ENCODE results near the gene CLEC20A. TPM values are rescaled to one million over a fixed set of nuclear protein-coding genes. Genes with fewer than 3 reads are reported as not detected.

The CLEC20A gene
- total RNA-seq: not detected

GRCh38 chr1:178496410-178497135 lies at the start of gene CLEC20A:
Gene CLEC20A (minus strand): TSS chr1:178496964. CDS start chr1:178496939, 25 bp downstream.
- Mint-ChIP-seq H3K9me3 (no peaks in the 10 kb centered on the region), H3K27me3 (no peaks in the 10 kb centered on the region), H3K4me1 (no peaks in the 10 kb centered on the region), H3K27ac (no peak within 1 kb of the TSS), H3K4me3 (no peak within 1 kb of the TSS), H3K36me3 (ENCODE audit: low read depth) (no peaks in the 10 kb centered on the region)
- DNase-seq: no peak
- ChIA-PET POLR2A (no interaction called here), CTCF (interaction anchor here (1.6 kb wide), 1 partner anchor 197 kb away, joined by 3 read pairs; no protein-coding TSS in a partner anchor)

- H3K4me3 Mint-ChIP-seq: no peak overlapping the region
- ChIA-PET POLR2A (no interaction called here), CTCF (interaction anchor here (0.8 to 1.5 kb wide), 2 partner anchors 11 to 249 kb away, joined by 3 to 4 read pairs; no protein-coding TSS in a partner anchor)
- H3K9me3 Mint-ChIP-seq: no peaks in the 10 kb centered on the region
- peaks cover 16% of the 10 kb centered on the region for H3K4me1 Mint-ChIP-seq
- no peaks in the 10 kb centered on the region for H3K27me3 Mint-ChIP-seq
- DNase-seq: no peak
- H3K36me3 Mint-ChIP-seq (ENCODE audit: low read depth): no peaks in the 10 kb centered on the region
- no peak overlapping the region for H3K27ac Mint-ChIP-seq
Measured at GRCh38 chr1:178544531-178544930, 47.8 kb upstream of the CLEC20A start.

- POLR2A ChIA-PET: no interaction called here
- peak overlapping the region; percentile 86 for H3K4me3 Mint-ChIP-seq
- no peaks in the 10 kb centered on the region for H3K36me3 Mint-ChIP-seq (ENCODE audit: low read depth)
- CTCF ChIA-PET: interaction anchor here (1.1 to 3.4 kb wide), 7 partner anchors 10 to 460 kb away, joined by 3 to 19 read pairs (median 4); no protein-coding TSS in a partner anchor
- H3K27me3 Mint-ChIP-seq: no peaks in the 10 kb centered on the region
- H3K4me1 Mint-ChIP-seq: peaks cover 16% of the 10 kb centered on the region
- H3K9me3 Mint-ChIP-seq: no peaks in the 10 kb centered on the region
- no peak for DNase-seq
- H3K27ac Mint-ChIP-seq: no peak overlapping the region
Measured at GRCh38 chr1:178543290-178543607, 46.5 kb upstream of the CLEC20A start.

GRCh38 chr1:178542554-178543289 lies 46.0 kb upstream of the CLEC20A start:
- ChIA-PET POLR2A (no interaction called here), CTCF (interaction anchor here (1.0 to 3.4 kb wide), 15 partner anchors 10 to 537 kb away, joined by 3 to 19 read pairs (median 4); no protein-coding TSS in a partner anchor)
- Mint-ChIP-seq H3K27me3 (no peaks in the 10 kb centered on the region), H3K27ac (peak overlapping the region; percentile 81), H3K36me3 (ENCODE audit: low read depth) (no peaks in the 10 kb centered on the region), H3K9me3 (no peaks in the 10 kb centered on the region), H3K4me1 (peaks cover 16% of the 10 kb centered on the region), H3K4me3 (peak overlapping the region; percentile 86)
- DNase-seq: peak; percentile 87

GRCh38 chr1:178541829-178542553 lies 45.2 kb upstream of the CLEC20A start:
- CTCF ChIA-PET: interaction anchor here (0.6 to 3.4 kb wide), 16 partner anchors 10 to 538 kb away, joined by 3 to 19 read pairs (median 4); no protein-coding TSS in a partner anchor
- H3K36me3 Mint-ChIP-seq (ENCODE audit: low read depth): no peaks in the 10 kb centered on the region

GRCh38 chr1:178541379-178541778 lies 44.6 kb upstream of the CLEC20A start:
- ChIA-PET POLR2A (no interaction called here), CTCF (interaction anchor here (1.2 to 3.4 kb wide), 3 partner anchors 9 to 462 kb away, joined by 4 to 19 read pairs (median 14); no protein-coding TSS in a partner anchor)
- Mint-ChIP-seq H3K4me3 (peak overlapping the region; percentile 86), H3K9me3 (no peaks in the 10 kb centered on the region), H3K27ac (no peak overlapping the region), H3K4me1 (peaks cover 16% of the 10 kb centered on the region), H3K27me3 (no peaks in the 10 kb centered on the region), H3K36me3 (ENCODE audit: low read depth) (no peaks in the 10 kb centered on the region)
- DNase-seq: no peak

More at GRCh38 chr1:178541829-178542553, 45.2 kb upstream of the CLEC20A start:
- Mint-ChIP-seq H3K4me1 (peaks cover 16% of the 10 kb centered on the region), H3K27me3 (no peaks in the 10 kb centered on the region), H3K4me3 (peak overlapping the region; percentile 86), H3K9me3 (no peaks in the 10 kb centered on the region), H3K27ac (peak overlapping the region; percentile 81)
- POLR2A ChIA-PET: no interaction called here
- DNase-seq: peak; percentile 57

- Mint-ChIP-seq H3K27ac (no peak overlapping the region), H3K36me3 (ENCODE audit: low read depth) (no peaks in the 10 kb centered on the region), H3K27me3 (no peaks in the 10 kb centered on the region), H3K4me3 (no peak overlapping the region), H3K4me1 (peaks cover 13% of the 10 kb centered on the region), H3K9me3 (no peaks in the 10 kb centered on the region)
- ChIA-PET CTCF (interaction anchor here (0.9 to 3.4 kb wide), 2 partner anchors 8 to 461 kb away, joined by 3 to 19 read pairs; no protein-coding TSS in a partner anchor), POLR2A (no interaction called here)
- DNase-seq: no peak
Measured at GRCh38 chr1:178540646-178541045, 43.9 kb upstream of the CLEC20A start.

- no peaks in the 10 kb centered on the region for H3K27me3 Mint-ChIP-seq
- no peak overlapping the region for H3K27ac Mint-ChIP-seq
- POLR2A ChIA-PET: no interaction called here
- peaks cover 10% of the 10 kb centered on the region for H3K4me1 Mint-ChIP-seq
- H3K4me3 Mint-ChIP-seq: no peak overlapping the region
- CTCF ChIA-PET: interaction anchor here (0.9 to 3.4 kb wide), 2 partner anchors 8 to 462 kb away, joined by 3 to 19 read pairs; no protein-coding TSS in a partner anchor
- no peak for DNase-seq
- H3K9me3 Mint-ChIP-seq: no peaks in the 10 kb centered on the region
- no peaks in the 10 kb centered on the region for H3K36me3 Mint-ChIP-seq (ENCODE audit: low read depth)
Measured at GRCh38 chr1:178540204-178540603, 43.4 kb upstream of the CLEC20A start.

- no peak overlapping the region for H3K4me3 Mint-ChIP-seq
- H3K27me3 Mint-ChIP-seq: no peaks in the 10 kb centered on the region
- H3K27ac Mint-ChIP-seq: no peak overlapping the region
- ChIA-PET POLR2A (no interaction called here), CTCF (no interaction called here)
- no peaks in the 10 kb centered on the region for H3K9me3 Mint-ChIP-seq
- no peaks in the 10 kb centered on the region for H3K36me3 Mint-ChIP-seq (ENCODE audit: low read depth)
- peaks cover 10% of the 10 kb centered on the region for H3K4me1 Mint-ChIP-seq
- no peak for DNase-seq
Measured at GRCh38 chr1:178539291-178539690, 42.5 kb upstream of the CLEC20A start.

- CTCF ChIA-PET: no interaction called here
- no peak for DNase-seq
- POLR2A ChIA-PET: no interaction called here
- H3K27ac Mint-ChIP-seq: no peak overlapping the region
- no peaks in the 10 kb centered on the region for H3K9me3 Mint-ChIP-seq
- peaks cover 9% of the 10 kb centered on the region for H3K4me1 Mint-ChIP-seq
- no peaks in the 10 kb centered on the region for H3K36me3 Mint-ChIP-seq (ENCODE audit: low read depth)
- no peaks in the 10 kb centered on the region for H3K27me3 Mint-ChIP-seq
- H3K4me3 Mint-ChIP-seq: no peak overlapping the region
Measured at GRCh38 chr1:178538192-178538916, 41.6 kb upstream of the CLEC20A start.

GRCh38 chr1:178537382-178538090 lies 40.8 kb upstream of the CLEC20A start:
- POLR2A ChIA-PET: no interaction called here
- H3K4me3 Mint-ChIP-seq: no peak overlapping the region
- no peak for DNase-seq
- peaks cover 6% of the 10 kb centered on the region for H3K4me1 Mint-ChIP-seq
- H3K27ac Mint-ChIP-seq: no peak overlapping the region
- no peaks in the 10 kb centered on the region for H3K36me3 Mint-ChIP-seq (ENCODE audit: low read depth)
- CTCF ChIA-PET: no interaction called here
- no peaks in the 10 kb centered on the region for H3K27me3 Mint-ChIP-seq
- H3K9me3 Mint-ChIP-seq: no peaks in the 10 kb centered on the region

GRCh38 chr1:178536844-178537371 lies 40.1 kb upstream of the CLEC20A start:
- Mint-ChIP-seq H3K4me1 (peaks cover 6% of the 10 kb centered on the region), H3K4me3 (no peak overlapping the region), H3K27me3 (no peaks in the 10 kb centered on the region), H3K36me3 (ENCODE audit: low read depth) (no peaks in the 10 kb centered on the region), H3K27ac (no peak overlapping the region), H3K9me3 (no peaks in the 10 kb centered on the region)
- ChIA-PET POLR2A (no interaction called here), CTCF (no interaction called here)
- DNase-seq: no peak

All from activated CD4-positive, alpha-beta memory T cell treated with anti-CD3 and anti-CD28 coated beads, Interleukin-2, amount 10 ng/mL, durations not matched to agents 7 days and 5 days (primary cell).